ENCODE data around the gene CT45A10.
A peak's percentile ranks its signal among the peaks of the same experiment; 100 is the strongest.
"Not testable (repeated sequence)": the region's sequence is repeated elsewhere in the genome, so short reads cannot be mapped to it uniquely, and the experiment has no call there.

CT45A10 gene

GRCh38 chrX:135893294-135893817 is at the start of gene CT45A10, which contains the start of gene SAGE1:
Gene CT45A10, minus strand, starts transcription at chrX:135893444. Its CDS starts 8,100 bp downstream, at chrX:135885344.
Gene SAGE1, plus strand, starts transcription at chrX:135893716. Its CDS starts 2,527 bp downstream, at chrX:135896243.
- DNase-seq: no peak

DNA sequence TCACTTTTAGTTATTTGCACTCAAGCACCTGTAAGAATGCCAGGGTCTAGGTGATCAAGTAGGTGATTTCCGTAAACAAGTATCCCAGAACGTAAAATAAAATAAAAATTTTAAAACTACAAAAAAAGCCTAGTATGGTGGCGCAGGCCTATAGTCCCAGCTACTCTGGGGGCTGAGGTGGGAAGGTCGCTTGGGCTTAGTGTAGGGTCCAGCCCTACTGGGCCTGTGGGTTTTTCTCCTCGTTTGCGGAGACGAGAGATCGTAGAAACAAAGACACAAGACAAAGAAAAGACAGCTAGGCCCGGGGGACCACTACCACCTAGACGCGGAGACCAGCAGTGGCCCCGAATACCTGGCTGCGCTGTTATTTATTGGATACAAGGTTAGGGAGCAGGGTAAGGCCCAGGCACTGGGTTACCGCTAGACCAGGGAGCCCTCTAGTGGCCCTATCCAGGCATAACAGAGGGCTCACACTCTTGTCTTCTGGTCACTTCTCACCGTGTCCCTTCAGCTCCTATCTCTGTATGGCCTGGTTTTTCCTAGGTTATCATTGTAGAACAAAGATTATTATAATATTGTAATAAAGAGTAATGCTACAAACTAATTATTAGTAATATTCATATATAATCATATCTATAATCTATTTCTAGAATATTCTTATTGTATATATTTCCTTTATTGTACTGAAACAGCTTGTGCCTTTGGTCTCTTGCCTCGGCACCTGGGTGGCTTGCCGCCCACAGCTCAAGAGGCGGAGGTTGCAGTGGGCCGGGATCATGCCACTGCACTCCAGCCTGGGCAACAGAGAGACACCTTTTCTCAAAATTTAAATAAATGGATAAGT is 38.6 kb upstream of the CT45A10 start:
- peak; percentile 5 for DNase-seq

DNA sequence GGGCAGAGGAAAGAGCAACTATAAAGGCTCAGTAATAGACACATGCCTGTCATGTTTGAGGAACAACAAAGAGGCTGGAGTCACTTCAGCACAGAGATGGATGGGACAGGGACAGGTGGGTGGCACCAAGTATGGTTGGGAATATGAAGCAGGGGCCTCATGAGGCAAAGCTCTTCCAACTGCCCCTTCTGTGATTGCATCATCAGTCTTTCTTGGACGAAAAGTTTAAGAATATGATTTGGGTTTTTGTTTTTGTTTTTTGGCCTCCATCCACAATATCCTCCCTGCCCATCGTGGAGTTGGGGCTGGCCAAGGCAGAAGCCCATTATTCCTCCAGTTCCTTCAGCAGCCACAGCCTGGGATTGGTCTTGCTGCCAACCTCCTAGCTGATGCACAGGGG is 34.7 kb upstream of the CT45A10 start:
- no peak for DNase-seq

- DNase-seq: no peak
These were observed 30.1 kb upstream of the CT45A10 start for GRCh38 chrX:135923353-135923752.

DNA sequence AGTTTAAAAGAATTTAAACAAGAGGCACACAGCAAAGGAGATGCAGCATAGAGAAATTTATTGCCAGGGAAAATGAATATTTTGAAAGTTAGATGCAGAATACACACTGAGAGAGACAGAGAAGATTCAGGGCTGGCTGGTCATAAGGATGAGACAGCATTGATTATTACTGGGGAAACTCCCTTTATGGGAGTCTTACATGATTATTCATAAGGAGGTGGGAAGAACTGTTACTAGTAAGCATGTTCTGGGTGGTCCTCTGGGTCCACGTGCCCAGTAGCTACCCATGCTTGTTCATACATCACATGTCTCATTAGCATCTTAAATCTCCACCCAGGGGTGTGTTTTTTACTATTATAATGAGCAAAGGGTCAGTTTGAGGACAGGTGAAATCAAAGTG is 27.3 kb upstream of the CT45A10 start:
- DNase-seq: not testable (repeated sequence)

GRCh38 chrX:135914404-135914803 is 21.2 kb upstream of the CT45A10 start:
- no peak for DNase-seq

- no peak for DNase-seq
These were observed 17.0 kb upstream of the CT45A10 start for GRCh38 chrX:135910251-135910650.

DNA sequence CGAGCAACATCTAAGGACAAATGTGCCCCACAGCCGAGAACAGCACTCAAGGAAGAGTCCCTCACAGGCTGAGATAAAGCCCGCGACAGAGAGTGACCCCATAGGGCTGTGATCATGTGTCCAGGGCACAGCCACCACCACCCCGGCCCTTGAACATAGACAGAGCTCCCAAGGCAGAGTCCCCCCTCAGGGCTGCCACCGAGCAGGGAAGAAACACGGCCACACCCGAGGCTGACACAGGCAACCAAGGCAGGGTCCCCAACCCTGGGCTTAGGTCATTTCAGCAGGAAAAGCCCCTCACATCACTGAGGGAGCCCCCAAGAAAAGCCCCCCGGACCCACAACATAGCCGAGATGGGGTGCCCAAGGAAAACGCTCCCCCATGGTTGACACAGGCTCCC is 463 bp downstream of the CT45A10 start:
- DNase-seq: no peak

DNA sequence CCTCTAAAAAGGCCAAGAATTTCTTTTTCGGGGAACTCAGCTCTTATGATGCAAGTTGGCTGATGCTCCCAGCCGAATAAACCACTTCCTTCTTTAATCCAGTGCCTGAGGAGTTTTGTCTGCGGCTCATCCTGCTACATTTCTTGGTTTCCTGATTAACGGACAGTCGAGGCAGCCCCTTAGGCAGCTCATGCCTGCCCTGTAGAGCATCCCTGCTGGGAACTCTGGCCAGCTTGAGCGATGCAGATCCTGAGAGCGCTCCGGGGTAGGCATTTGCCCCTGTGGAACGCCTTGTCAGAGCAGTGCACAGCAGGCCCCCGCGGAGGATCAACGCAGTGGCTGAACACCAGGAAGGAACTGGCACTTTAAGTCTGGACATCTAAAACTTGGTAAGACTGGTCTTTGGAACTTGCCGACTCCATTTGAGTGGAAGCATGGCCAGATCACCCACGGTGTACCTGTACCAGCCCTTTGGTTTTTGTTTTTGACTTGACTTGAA is 3.1 kb downstream of the CT45A10 start:
- DNase-seq: no peak

- DNase-seq: not testable (repeated sequence)
These were observed 4.3 kb downstream of the CT45A10 start for GRCh38 chrX:135888976-135889375.

DNA sequence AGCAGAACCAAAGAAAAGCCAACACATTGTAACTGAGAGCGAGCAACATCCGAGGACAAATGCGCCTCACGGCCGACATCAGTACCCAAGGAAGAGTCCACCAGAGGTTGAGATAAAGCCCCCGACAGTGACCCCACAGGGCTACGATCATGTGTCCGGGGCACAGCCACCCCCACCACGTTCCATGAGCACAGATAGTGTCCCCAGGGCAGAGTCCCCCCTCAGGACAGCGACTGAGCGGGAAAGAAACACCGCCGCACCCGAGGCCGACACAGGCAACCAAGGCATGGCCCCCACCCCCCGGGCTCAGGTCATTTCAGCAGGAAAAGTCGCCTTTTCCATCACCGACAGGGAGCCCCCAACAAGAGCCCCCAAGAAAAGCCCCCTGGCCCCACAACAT is 5.0 kb downstream of the CT45A10 start:
- not testable (repeated sequence) for DNase-seq

DNA sequence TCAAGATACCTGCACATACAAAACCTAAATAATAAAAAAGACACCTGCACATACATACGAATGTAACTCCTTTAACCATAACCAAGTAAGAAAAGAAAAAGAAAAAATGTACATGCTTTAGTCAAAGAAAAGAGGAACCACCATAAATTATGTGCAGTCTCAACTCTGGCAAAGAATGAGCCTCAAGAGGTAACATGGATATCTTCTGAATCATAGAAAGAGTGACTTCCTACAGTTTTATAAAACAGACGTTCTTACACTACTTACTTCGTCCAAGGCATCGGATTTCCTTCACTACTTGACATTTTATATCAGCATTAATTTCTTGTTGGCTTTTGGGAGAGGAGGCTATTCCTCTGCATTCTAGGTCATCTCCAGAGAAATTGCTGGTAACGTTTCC is 10.5 kb downstream of the CT45A10 start:
- DNase-seq: not testable (repeated sequence)

- not testable (repeated sequence) for DNase-seq
These were observed 21.5 kb downstream of the CT45A10 start, which contains the start of gene CT45A9 for GRCh38 chrX:135871712-135872111. Gene CT45A9, minus strand, starts transcription at chrX:135871812. Its CDS starts 3,751 bp downstream, at chrX:135868061.

DNA sequence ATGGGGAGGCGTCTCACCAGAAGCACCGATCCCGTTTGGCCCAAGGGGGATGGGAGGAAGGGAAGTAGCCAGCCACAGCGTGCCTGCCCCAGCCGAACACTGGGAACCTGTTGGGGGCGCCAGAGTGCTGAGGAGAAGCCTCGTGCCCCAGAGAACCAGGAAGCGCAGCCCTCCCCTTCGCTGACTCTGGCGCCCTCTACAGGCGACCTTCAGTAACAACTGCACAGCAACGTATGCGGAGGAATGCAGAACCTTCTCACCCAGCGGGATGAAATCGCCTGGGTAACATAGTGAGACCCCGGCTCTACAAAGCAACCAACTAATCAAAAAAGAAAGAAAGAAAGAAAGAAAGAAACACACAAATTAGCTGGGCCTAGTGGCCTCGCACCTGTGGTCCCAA is 38.8 kb downstream of the CT45A10 start, which contains the start of gene CT45A8:
Gene CT45A8 (minus strand): TSS at position 101 of the 400 bp plus-strand sequence. CDS start 3,755 bp downstream, outside the sequence.
- not testable (repeated sequence) for DNase-seq

DNA sequence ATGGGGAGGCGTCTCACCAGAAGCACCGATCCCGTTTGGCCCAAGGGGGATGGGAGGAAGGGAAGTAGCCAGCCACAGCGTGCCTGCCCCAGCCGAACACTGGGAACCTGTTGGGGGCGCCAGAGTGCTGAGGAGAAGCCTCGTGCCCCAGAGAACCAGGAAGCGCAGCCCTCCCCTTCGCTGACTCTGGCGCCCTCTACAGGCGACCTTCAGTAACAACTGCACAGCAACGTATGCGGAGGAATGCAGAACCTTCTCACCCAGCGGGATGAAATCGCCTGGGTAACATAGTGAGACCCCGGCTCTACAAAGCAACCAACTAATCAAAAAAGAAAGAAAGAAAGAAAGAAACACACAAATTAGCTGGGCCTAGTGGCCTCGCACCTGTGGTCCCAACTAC is 56.1 kb downstream of the CT45A10 start, which contains the start of gene CT45A7:
Gene CT45A7 (minus strand): TSS at position 101 of the 400 bp plus-strand sequence. CDS start 3,747 bp downstream, outside the sequence.
- not testable (repeated sequence) for DNase-seq
